ENCODE measurements around the gene CBX6.

DNA sequence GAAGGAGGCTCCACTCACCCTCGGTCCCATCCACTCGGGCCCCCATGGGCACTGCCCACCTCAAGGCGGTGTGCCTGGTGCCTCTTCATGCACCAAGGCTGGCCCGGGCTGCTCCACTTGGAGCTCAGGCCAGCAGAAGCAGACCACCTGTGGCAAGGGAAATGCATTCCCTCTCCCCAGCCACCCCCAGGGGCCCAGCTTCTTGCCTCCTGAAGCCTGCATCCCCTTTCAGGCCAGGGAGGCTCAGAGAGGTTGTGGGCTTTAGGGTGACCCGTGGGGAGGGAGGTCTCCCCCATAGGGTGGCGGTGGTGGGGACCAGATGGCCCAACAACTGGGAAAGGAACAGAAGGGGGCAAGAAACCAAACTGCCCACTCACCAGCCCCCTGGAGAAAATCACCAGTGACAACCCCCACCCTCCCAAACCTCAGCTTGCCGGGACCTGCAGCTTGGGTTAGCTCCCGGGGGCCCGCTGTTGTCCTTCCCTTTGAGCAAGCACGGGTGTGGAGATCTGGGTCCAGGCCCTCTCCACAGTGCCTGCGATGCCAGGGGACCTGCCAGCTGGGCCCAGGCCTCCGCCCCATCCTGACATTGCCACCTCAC lies 8.4 kb downstream of the CBX6 start:
- TF ChIP-seq RBBP5 (IDR thresholded peaks at IDR 0.05; ENCODE audit: borderline replicate concordance, low read depth, low read length) (no peak), POLR2A (IDR thresholded peaks at IDR 0.05; ENCODE audit: control extremely low read depth in 1 of 2, low read depth in 2 of 2, low read length in 2 of 2) (no peak), JUND (IDR thresholded peaks at IDR 0.05; ENCODE audit: low read length) (no peak), CEBPB (IDR thresholded peaks at IDR 0.05; ENCODE audit: low read depth, low read length) (no peak)
- TF ChIP-seq, protein P1, sequence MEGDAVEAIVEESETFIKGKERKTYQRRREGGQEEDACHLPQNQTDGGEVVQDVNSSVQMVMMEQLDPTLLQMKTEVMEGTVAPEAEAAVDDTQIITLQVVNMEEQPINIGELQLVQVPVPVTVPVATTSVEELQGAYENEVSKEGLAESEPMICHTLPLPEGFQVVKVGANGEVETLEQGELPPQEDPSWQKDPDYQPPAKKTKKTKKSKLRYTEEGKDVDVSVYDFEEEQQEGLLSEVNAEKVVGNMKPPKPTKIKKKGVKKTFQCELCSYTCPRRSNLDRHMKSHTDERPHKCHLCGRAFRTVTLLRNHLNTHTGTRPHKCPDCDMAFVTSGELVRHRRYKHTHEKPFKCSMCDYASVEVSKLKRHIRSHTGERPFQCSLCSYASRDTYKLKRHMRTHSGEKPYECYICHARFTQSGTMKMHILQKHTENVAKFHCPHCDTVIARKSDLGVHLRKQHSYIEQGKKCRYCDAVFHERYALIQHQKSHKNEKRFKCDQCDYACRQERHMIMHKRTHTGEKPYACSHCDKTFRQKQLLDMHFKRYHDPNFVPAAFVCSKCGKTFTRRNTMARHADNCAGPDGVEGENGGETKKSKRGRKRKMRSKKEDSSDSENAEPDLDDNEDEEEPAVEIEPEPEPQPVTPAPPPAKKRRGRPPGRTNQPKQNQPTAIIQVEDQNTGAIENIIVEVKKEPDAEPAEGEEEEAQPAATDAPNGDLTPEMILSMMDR (IDR thresholded peaks at IDR 0.05; ENCODE audit: control extremely low read depth in 1 of 3, insufficient read depth in 1 of 3, low read depth in 1 of 3, low read length in 3 of 3): no peak
